Heart left ventricle (tissue), 13 donors: Measurements from ENCODE around the gene ARHGAP29.

ENCODE experiments used
- POLR2A ChIP-seq, 2 donors: fragments of 450-650 bp; IDR thresholded peaks; one replicate each; pipeline ENCODE4 v1.6.1; 2017; ENCODE audit warnings: antibody characterized with exemption in 2 of 2, mild to moderate bottlenecking in 2 of 2, moderate library complexity in 2 of 2
- TF ChIP-seq, protein P1 (sequence below), 12 donors: fragments of 200-600 bp; sonication (generic) in 4 of 12; IDR thresholded peaks; one replicate each; pipeline versions ENCODE4 v1.5.0 to v1.8.0; 2018 to 2022; ENCODE audit warnings: antibody characterized with exemption in 12 of 12, mild to moderate bottlenecking in 5 of 12
- donor health status: ischemic (EF 13 %, LVEDD 7.1; RV severe dilation, severe dysfunction).
- donor health status: DM: no; HTN: yes; CAD: no.
- donor health status: DM: no; HTN: no; CAD: no.
- donor health status: ischemic (EF 25% LVEDD 6.9; RV normal size, moderate dysfunction).
- donor health status: ischemic (EF 25% LVEDD 5.7; RV mildly dilated, moderate dysfunction).
- donor health status: ischemic (EF 35%, LVEDD 5.7; RV mildly dilated, moderate dysfunction).
- donor health status: nonischemic (EF 11% LVEDD 7.7; RV severe dilation, severe dysfunction).
- donor health status: DM: yes; HTN: yes; CAD: no.
- donor health status: PGD.
- donor health status: ischemic (EF 29% LVEDD 5.4; RV normal size, mild dysfunction).
- donor health status: nonischemic (EF 23%, LVEDD 6.1; RV moderate dilation, normal function).

DNA sequence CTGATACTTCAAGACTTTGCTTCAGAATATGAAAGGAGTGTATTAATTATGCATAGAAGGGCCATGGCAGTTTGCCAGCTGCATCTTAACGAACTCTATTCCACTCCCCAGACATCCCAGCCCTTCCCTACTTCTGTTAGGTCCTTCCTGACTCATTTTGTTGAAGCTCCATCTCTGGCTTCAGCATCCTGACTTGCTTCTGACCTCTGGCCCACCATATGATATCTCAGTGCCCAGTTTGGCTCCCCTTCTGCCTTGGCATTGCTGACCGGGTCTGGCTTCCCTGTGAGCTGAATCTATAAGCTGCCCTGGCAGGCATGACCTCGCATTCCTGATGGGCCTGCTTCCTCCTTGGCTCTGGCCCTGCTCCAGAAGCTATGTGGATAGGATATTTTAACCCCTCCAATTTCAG is 27.6 kb upstream of the ARHGAP29 start:
- TF ChIP-seq, protein P1, sequence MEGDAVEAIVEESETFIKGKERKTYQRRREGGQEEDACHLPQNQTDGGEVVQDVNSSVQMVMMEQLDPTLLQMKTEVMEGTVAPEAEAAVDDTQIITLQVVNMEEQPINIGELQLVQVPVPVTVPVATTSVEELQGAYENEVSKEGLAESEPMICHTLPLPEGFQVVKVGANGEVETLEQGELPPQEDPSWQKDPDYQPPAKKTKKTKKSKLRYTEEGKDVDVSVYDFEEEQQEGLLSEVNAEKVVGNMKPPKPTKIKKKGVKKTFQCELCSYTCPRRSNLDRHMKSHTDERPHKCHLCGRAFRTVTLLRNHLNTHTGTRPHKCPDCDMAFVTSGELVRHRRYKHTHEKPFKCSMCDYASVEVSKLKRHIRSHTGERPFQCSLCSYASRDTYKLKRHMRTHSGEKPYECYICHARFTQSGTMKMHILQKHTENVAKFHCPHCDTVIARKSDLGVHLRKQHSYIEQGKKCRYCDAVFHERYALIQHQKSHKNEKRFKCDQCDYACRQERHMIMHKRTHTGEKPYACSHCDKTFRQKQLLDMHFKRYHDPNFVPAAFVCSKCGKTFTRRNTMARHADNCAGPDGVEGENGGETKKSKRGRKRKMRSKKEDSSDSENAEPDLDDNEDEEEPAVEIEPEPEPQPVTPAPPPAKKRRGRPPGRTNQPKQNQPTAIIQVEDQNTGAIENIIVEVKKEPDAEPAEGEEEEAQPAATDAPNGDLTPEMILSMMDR (IDR thresholded peaks at IDR 0.05): no peak
- TF ChIP-seq POLR2A (IDR thresholded peaks at IDR 0.05): no peak
